HEK293 (cell line): ENCODE measurements around the gene VRK2.

ENCODE experiments used
- CTCF ChIA-PET: fragments of 350-600 bp; formaldehyde crosslinking; extraction: SDS; loops from one replicate; lab custom pipeline; 2021; ENCODE audit warnings: antibody characterized with exemption; lab: Yijun Ruan, JAX
- POLR2A ChIA-PET: fragments of 300-600 bp; formaldehyde crosslinking; extraction: SDS; loops from one replicate; lab custom pipeline; 2020; ENCODE audit warnings: antibody characterized with exemption, inconsistent platforms; lab: Yijun Ruan, JAX
- H3K27ac ChIP-seq: fragments of 200-500 bp; sonication (Bioruptor generic); 2 replicates; pipeline ENCODE4 v1.5.1; 2014; ENCODE audit warnings: low read depth, low read length, control low read depth, inconsistent platforms; ENCODE audit errors: extremely low read depth
- H3K36me3 ChIP-seq, 2 experiments: fragments of 200-500 bp in 1 of 2; sonication (Bioruptor generic) in 1 of 2; 1 replicate in 1 of 2; 2 replicates in 1 of 2; pipeline ENCODE4 v1.5.1; 2014 to 2017; ENCODE audit warnings: inconsistent platforms in 2 of 2, low read length in 2 of 2; ENCODE audit not compliant: control insufficient read depth in 2 of 2, insufficient read depth in 1 of 2
- H3K4me1 ChIP-seq: fragments of 200-500 bp; sonication (Bioruptor generic); 2 replicates; pipeline ENCODE4 v1.5.1; 2014; ENCODE audit warnings: mild to moderate bottlenecking, low read length, inconsistent platforms; ENCODE audit not compliant: control insufficient read depth, insufficient read depth
- H3K4me3 ChIP-seq: 2 replicates; pipeline ENCODE4 v1.5.1; 2011; ENCODE audit warnings: low read depth, mild to moderate bottlenecking, control low read depth, low read length, moderate library complexity
- H3K9me3 ChIP-seq: fragments of 200-500 bp; sonication (Bioruptor generic); 2 replicates; pipeline ENCODE4 v1.5.1; 2014; ENCODE audit warnings: low read depth, low read length, inconsistent platforms; ENCODE audit not compliant: control insufficient read depth, insufficient read depth
- PRDM1 ChIP-seq: fragments of 450-650 bp; formaldehyde crosslinking; IDR thresholded peaks from 2 replicates; pipeline ENCODE4; 2016; ENCODE audit warnings: missing biosample characterization, missing genetic modification characterization
- PRDM2 ChIP-seq: fragments of 450-650 bp; formaldehyde crosslinking; IDR thresholded peaks from 2 replicates; pipeline ENCODE4 v1.5.1; 2016; ENCODE audit warnings: missing biosample characterization, missing genetic modification characterization, borderline replicate concordance
- ZNF184 ChIP-seq: fragments of 450-650 bp; IDR thresholded peaks from 2 replicates; pipeline ENCODE4 v1.5.1; 2018; ENCODE audit warnings: missing biosample characterization, mild to moderate bottlenecking, missing genetic modification characterization
- ZNF23 ChIP-seq: fragments of 450-650 bp; formaldehyde crosslinking; IDR thresholded peaks from 2 replicates; pipeline ENCODE4 v1.5.1; 2016; ENCODE audit warnings: missing biosample characterization, missing genetic modification characterization, borderline replicate concordance
- ZNF239 ChIP-seq: fragments of 450-650 bp; formaldehyde crosslinking; IDR thresholded peaks from 2 replicates; pipeline ENCODE4 v1.5.1; 2016; ENCODE audit warnings: missing biosample characterization, missing genetic modification characterization
- ZNF248 ChIP-seq: fragments of 450-650 bp; formaldehyde crosslinking; IDR thresholded peaks from 2 replicates; pipeline ENCODE4 v1.5.1; 2017; ENCODE audit warnings: missing biosample characterization, missing genetic modification characterization
- ZNF292 ChIP-seq: fragments of 450-650 bp; formaldehyde crosslinking; IDR thresholded peaks from 2 replicates; pipeline ENCODE4 v1.5.1; 2016; ENCODE audit warnings: low read depth, missing biosample characterization, missing genetic modification characterization, borderline replicate concordance
- ZNF404 ChIP-seq: fragments of 450-650 bp; formaldehyde crosslinking; IDR thresholded peaks from 2 replicates; pipeline ENCODE4 v1.5.1; 2017; ENCODE audit warnings: missing biosample characterization, missing genetic modification characterization
- ZNF426 ChIP-seq: fragments of 450-650 bp; formaldehyde crosslinking; IDR thresholded peaks from 2 replicates; pipeline ENCODE4 v1.5.1; 2017; ENCODE audit warnings: missing biosample characterization, missing genetic modification characterization, mild to moderate bottlenecking, inconsistent platforms, moderate library complexity
- ZNF433 ChIP-seq: fragments of 450-650 bp; formaldehyde crosslinking; IDR thresholded peaks from 2 replicates; pipeline ENCODE4 v1.5.1; 2016; ENCODE audit warnings: missing biosample characterization, missing genetic modification characterization, low read depth
- ZNF585B ChIP-seq: fragments of 450-650 bp; formaldehyde crosslinking; IDR thresholded peaks from 2 replicates; pipeline ENCODE4 v1.5.1; 2016; ENCODE audit warnings: missing biosample characterization, missing genetic modification characterization
- ZNF596 ChIP-seq: fragments of 450-650 bp; IDR thresholded peaks from 2 replicates; pipeline ENCODE4 v1.5.0; 2018; ENCODE audit warnings: missing biosample characterization, mild to moderate bottlenecking, missing genetic modification characterization, moderate library complexity
- TF ChIP-seq, protein P1 (sequence below): fragments of 450-650 bp; formaldehyde crosslinking; IDR thresholded peaks from 2 replicates; pipeline ENCODE4 v1.5.1; 2016; ENCODE audit warnings: missing biosample characterization, missing genetic modification characterization, borderline replicate concordance
- TF ChIP-seq, protein P2 (sequence below): fragments of 450-650 bp; formaldehyde crosslinking; IDR thresholded peaks from 2 replicates; pipeline ENCODE4 v1.5.1; 2016; ENCODE audit warnings: missing biosample characterization, missing genetic modification characterization

Gene VRK2

GRCh38 chr2:58054264-58054663 is 7.7 kb downstream of the VRK2 start (continued):
- TF ChIP-seq, protein P1, sequence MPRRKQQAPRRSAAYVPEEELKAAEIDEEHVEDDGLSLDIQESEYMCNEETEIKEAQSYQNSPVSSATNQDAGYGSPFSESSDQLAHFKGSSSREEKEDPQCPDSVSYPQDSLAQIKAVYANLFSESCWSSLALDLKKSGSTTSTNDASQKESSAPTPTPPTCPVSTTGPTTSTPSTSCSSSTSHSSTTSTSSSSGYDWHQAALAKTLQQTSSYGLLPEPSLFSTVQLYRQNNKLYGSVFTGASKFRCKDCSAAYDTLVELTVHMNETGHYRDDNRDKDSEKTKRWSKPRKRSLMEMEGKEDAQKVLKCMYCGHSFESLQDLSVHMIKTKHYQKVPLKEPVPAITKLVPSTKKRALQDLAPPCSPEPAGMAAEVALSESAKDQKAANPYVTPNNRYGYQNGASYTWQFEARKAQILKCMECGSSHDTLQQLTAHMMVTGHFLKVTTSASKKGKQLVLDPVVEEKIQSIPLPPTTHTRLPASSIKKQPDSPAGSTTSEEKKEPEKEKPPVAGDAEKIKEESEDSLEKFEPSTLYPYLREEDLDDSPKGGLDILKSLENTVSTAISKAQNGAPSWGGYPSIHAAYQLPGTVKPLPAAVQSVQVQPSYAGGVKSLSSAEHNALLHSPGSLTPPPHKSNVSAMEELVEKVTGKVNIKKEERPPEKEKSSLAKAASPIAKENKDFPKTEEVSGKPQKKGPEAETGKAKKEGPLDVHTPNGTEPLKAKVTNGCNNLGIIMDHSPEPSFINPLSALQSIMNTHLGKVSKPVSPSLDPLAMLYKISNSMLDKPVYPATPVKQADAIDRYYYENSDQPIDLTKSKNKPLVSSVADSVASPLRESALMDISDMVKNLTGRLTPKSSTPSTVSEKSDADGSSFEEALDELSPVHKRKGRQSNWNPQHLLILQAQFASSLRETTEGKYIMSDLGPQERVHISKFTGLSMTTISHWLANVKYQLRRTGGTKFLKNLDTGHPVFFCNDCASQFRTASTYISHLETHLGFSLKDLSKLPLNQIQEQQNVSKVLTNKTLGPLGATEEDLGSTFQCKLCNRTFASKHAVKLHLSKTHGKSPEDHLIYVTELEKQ = no peak
- no peak for TF ChIP-seq ZNF292 (tag by site-specific recombination)
- no peak for TF ChIP-seq ZNF239 (tag by site-specific recombination)
- no peak for TF ChIP-seq PRDM2 (tag by site-specific recombination)
- no peak for TF ChIP-seq ZNF184 (tag by site-specific recombination)
- TF ChIP-seq ZNF585B = no peak
- no peak for TF ChIP-seq ZNF23
- TF ChIP-seq, protein P2, sequence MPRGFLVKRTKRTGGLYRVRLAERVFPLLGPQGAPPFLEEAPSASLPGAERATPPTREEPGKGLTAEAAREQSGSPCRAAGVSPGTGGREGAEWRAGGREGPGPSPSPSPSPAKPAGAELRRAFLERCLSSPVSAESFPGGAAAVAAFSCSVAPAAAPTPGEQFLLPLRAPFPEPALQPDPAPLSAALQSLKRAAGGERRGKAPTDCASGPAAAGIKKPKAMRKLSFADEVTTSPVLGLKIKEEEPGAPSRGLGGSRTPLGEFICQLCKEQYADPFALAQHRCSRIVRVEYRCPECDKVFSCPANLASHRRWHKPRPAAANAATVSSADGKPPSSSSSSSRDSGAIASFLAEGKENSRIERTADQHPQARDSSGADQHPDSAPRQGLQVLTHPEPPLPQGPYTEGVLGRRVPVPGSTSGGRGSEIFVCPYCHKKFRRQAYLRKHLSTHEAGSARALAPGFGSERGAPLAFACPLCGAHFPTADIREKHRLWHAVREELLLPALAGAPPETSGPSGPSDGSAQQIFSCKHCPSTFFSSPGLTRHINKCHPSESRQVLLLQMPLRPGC = no peak
- TF ChIP-seq ZNF433 (tag by site-specific recombination) = no peak
- no peak for TF ChIP-seq ZNF248
- no peak for TF ChIP-seq ZNF596 (tag by site-specific recombination)
- TF ChIP-seq ZNF404 (tag by site-specific recombination) = no peak

- Histone ChIP-seq H3K9me3 (no peaks in the 10 kb centered on the region), H3K4me3 (no peak overlapping the region), H3K4me1 (no peaks in the 10 kb centered on the region), H3K27ac (no peak overlapping the region), H3K36me3 (peaks cover 0 to 12% of the 10 kb centered on the region in 2 experiments; a peak in 1 of 3 replicates)
- TF ChIP-seq ZNF426 (tag by site-specific recombination) (no peak), PRDM1 (tag by site-specific recombination) (0 out of 2 replicates have a peak, but pooled peaks have one; percentile 5)
- CTCF ChIA-PET = interaction anchor here (0.5 kb wide), 1 partner anchor 55 kb away, joined by 3 read pairs; no protein-coding TSS in a partner anchor
- POLR2A ChIA-PET = no interaction called here
Measured at GRCh38 chr2:58055033-58055786, 8.6 kb downstream of the VRK2 start.
